Adrenal gland (tissue), 5 donors: Measurements from ENCODE around the gene SLC66A3.

Source experiments
- POLR2A ChIP-seq, 2 donors: fragments of 450-650 bp; IDR thresholded peaks; one replicate each; pipeline ENCODE4 v1.6.1; 2017; ENCODE audit warnings: antibody characterized with exemption in 2 of 2, mild to moderate bottlenecking in 2 of 2, moderate library complexity in 1 of 2
- TF ChIP-seq, protein P1 (sequence below), 6 experiments: fragments of 450-650 bp in 4 of 6; fragments of 200-600 bp in 2 of 6; sonication (generic) in 1 of 6; IDR thresholded peaks; 1 replicate in 5 of 6; 2 replicates in 1 of 6; pipeline versions ENCODE4 v1.5.1 to v1.8.0; 2016 to 2021; ENCODE audit warnings: antibody characterized with exemption in 6 of 6, mild to moderate bottlenecking in 2 of 6, moderate library complexity in 1 of 6
- donor health status: DM: no; HTN: no; CAD: no.

DNA sequence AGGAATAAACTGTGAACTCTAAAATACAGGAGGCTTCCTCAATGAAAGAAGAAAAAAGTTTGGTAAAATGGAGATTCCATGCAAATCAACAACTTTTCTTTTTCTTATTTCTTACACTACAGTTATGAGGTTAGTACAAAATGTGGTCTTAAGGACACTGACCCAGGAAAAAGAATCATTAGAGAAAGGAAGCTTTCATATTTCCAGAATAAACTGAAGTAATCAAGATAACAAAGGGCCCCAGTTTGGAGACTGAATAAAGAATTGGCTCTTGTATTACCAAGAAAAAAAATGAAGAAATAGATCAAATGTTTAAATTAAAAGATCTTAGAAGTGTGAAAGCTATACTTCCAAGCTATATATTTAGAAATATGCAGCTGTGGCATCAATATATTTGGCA lies 72.3 kb downstream of the SLC66A3 start:
- no peak for TF ChIP-seq POLR2A (IDR thresholded peaks at IDR 0.05)
- TF ChIP-seq, protein P1, sequence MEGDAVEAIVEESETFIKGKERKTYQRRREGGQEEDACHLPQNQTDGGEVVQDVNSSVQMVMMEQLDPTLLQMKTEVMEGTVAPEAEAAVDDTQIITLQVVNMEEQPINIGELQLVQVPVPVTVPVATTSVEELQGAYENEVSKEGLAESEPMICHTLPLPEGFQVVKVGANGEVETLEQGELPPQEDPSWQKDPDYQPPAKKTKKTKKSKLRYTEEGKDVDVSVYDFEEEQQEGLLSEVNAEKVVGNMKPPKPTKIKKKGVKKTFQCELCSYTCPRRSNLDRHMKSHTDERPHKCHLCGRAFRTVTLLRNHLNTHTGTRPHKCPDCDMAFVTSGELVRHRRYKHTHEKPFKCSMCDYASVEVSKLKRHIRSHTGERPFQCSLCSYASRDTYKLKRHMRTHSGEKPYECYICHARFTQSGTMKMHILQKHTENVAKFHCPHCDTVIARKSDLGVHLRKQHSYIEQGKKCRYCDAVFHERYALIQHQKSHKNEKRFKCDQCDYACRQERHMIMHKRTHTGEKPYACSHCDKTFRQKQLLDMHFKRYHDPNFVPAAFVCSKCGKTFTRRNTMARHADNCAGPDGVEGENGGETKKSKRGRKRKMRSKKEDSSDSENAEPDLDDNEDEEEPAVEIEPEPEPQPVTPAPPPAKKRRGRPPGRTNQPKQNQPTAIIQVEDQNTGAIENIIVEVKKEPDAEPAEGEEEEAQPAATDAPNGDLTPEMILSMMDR (IDR thresholded peaks at IDR 0.05), result no peak
